Keratinocyte (primary cell): ENCODE results near the gene CMSS1. TPM values are rescaled to one million over a fixed set of nuclear protein-coding genes. Genes with fewer than 3 reads are reported as not detected.

Source experiments
- DNase-seq: peaks from one replicate; pipeline ENCODE4 v3.0.0-alpha.2; 2011; ENCODE audit warnings: low read depth, missing footprints, low spot score
- FAIRE-seq: peaks from 2 replicates; lab custom pipeline; 2011; peaks lifted over from hg19 to GRCh38; lab: Jason Lieb, UNC
- H2AFZ ChIP-seq: 2 replicates; pipeline ENCODE4 v1.6.0; 2012; ENCODE audit warnings: low read length, control low read depth, inconsistent platforms; ENCODE audit not compliant: control insufficient read depth
- H3K27ac ChIP-seq: 2 replicates; pipeline ENCODE4 v1.5.1; 2011; ENCODE audit warnings: low read length; ENCODE audit not compliant: control insufficient read depth, insufficient read depth
- H3K27me3 ChIP-seq: 3 replicates; pipeline ENCODE4 v1.6.0; 2011; ENCODE audit warnings: low read length; ENCODE audit not compliant: control insufficient read depth, insufficient read depth; ENCODE audit errors: extremely low read depth
- H3K36me3 ChIP-seq, 2 experiments: 2 replicates in 1 of 2; 3 replicates in 1 of 2; pipeline ENCODE4 v1.5.1; 2011; ENCODE audit warnings: low read length in 2 of 2, mild to moderate bottlenecking in 1 of 2; ENCODE audit not compliant: control insufficient read depth in 2 of 2, insufficient read depth in 2 of 2; ENCODE audit errors: extremely low read depth in 1 of 2
- H3K4me1 ChIP-seq: 3 replicates; pipeline ENCODE4 v1.5.1; 2011; ENCODE audit warnings: low read length; ENCODE audit not compliant: control insufficient read depth, insufficient read depth; ENCODE audit errors: extremely low read depth
- H3K4me2 ChIP-seq: 3 replicates; pipeline ENCODE4 v1.6.0; 2011; ENCODE audit warnings: low read depth, low read length; ENCODE audit not compliant: control insufficient read depth, insufficient read depth; ENCODE audit errors: extremely low read depth
- H3K4me3 ChIP-seq, 3 experiments: fragments of 200-600 bp in 1 of 3; sonication (generic) in 1 of 3; 2 replicates in 2 of 3; 3 replicates in 1 of 3; pipeline ENCODE4 v1.5.1; 2011 to 2016; ENCODE audit warnings: low read length in 3 of 3, mild to moderate bottlenecking in 3 of 3, control low read depth in 2 of 3, inconsistent platforms in 1 of 3, low read depth in 1 of 3, mixed read lengths in 1 of 3, mixed run types in 1 of 3, moderate library complexity in 1 of 3; ENCODE audit not compliant: control insufficient read depth in 2 of 3, insufficient read depth in 2 of 3; ENCODE audit errors: extremely low read depth in 1 of 3
- H3K79me2 ChIP-seq: 2 replicates; pipeline ENCODE4 v1.6.0; 2012; ENCODE audit warnings: low read length; ENCODE audit not compliant: control insufficient read depth, insufficient read depth
- H3K9ac ChIP-seq: 3 replicates; pipeline ENCODE4 v1.6.0; 2011; ENCODE audit warnings: low read length; ENCODE audit not compliant: control insufficient read depth, insufficient read depth; ENCODE audit errors: extremely low read depth
- H3K9me1 ChIP-seq: 3 replicates; pipeline ENCODE4 v1.6.0; 2011; ENCODE audit warnings: low read length; ENCODE audit not compliant: control insufficient read depth, insufficient read depth; ENCODE audit errors: extremely low read depth
- H3K9me3 ChIP-seq: 2 replicates; pipeline ENCODE4 v1.5.1; 2012; ENCODE audit warnings: low read depth, low read length; ENCODE audit not compliant: control insufficient read depth
- H4K20me1 ChIP-seq: 3 replicates; pipeline ENCODE4 v1.6.0; 2011; ENCODE audit warnings: low read length; ENCODE audit not compliant: control insufficient read depth, insufficient read depth; ENCODE audit errors: extremely low read depth
- CTCF ChIP-seq, 3 experiments: IDR thresholded peaks in 1 of 3; conservative IDR thresholded peaks in 1 of 3; optimal IDR thresholded peaks in 1 of 3; 2 replicates in 2 of 3; 3 replicates in 1 of 3; pipeline versions ENCODE3 to v1.5.1; 2011; ENCODE audit warnings: low read length in 3 of 3, mild to moderate bottlenecking in 3 of 3, moderate library complexity in 2 of 3, control low read depth in 1 of 3, inconsistent platforms in 1 of 3; ENCODE audit not compliant: insufficient read depth in 2 of 3; ENCODE audit errors: extremely low read depth in 1 of 3
- EZH2 ChIP-seq: IDR thresholded peaks from one replicate; pipeline ENCODE4 v1.6.1; 2012; ENCODE audit warnings: inconsistent platforms, mild to moderate bottlenecking, low read length, moderate library complexity
- dilution Hi-C: fragments of 300-500 bp; cut with MboI; formaldehyde crosslinking; loops from one replicate; pipeline ENCODE4 v1.7.0; 2020; ENCODE audit warnings: low sequenced_read_pairs; ENCODE audit not compliant: extremely low pct_ligation_motif_present
- polyA plus RNA-seq, 5 experiments: library from polyadenylated mRNA; depleted of rRNA in 3 of 5; stranded (reverse) in 3 of 5; stranded (forward) in 1 of 5; unstranded in 1 of 5; fragments of >200 nt; gene quantifications; 1 replicate in 1 of 5; 2 replicates in 3 of 5; 3 replicates in 1 of 5; pipeline versions ENCODE4 v1.2.1 to v1.2.3, GENCODE V29; 2011 to 2012; ENCODE audit warnings: missing spikeins in 2 of 5, low read depth in 1 of 5, low replicate concordance in 1 of 5

The CMSS1 gene
- polyA plus RNA-seq, 1 donor (not counting 4 experiments of a cell fraction or from before 2014, with no cell fraction given) = 37.2 TPM

DNA sequence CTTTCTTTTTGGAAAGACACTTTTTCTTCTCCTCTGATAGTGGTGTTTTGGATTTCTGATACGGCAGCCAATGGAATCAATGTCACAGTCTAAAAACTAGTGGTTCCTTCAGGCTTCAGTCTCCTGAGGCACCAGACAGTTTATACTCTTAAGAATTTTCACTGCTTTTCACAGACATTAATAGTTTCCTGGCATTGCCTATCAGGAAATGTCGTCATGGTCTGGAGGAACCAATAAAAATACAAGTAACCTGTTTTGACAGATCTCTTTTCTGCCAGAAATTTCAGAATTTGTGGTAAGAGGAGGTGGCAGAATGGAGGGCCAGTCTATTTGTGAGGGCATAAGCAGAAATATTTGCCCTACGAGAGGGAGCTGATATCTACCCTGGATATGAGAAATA lies 251.8 kb downstream of the CMSS1 start:
- FAIRE-seq = no peak
- dilution Hi-C loops = no loop called here
- H4K20me1 ChIP-seq = no peaks in the 10 kb centered on the region

DNA sequence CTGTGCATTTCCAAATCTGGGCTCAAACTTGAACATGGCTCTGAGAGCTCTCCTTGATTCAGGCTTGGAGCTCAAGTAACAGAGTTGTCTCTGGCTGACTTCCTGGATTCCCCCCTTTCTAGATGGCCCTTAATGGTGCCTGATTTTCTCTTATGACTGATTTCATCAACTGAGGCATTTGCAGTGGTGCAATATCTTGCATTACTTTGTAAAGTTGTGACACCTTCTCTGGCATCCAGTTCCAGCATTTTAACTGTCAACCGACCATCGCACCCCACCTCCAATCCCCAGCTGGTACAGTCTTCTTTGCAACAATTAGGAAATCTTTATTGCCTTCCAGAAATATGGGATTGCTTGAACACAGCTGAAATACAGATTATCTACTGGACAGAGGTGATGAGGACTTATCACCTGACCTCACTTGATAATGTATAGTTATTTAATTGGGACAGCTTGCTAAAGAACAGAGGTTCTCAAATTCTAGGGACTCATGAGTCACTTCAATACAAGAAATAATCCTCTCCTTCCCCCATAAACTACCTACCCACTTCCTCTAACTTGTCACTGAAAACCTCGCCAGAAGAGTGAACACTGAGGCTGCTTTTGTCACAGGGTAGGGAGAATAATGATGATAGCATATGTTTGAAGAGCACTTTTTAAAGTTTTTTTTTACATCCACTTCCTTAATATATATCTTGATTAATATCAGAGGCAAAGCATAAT lies 254.8 kb downstream of the CMSS1 start:
- Histone ChIP-seq H3K4me2 (no peak overlapping the region), H3K4me3 (no peak overlapping the region), H4K20me1 (no peaks in the 10 kb centered on the region), H3K9ac (no peak overlapping the region), H3K27ac (no peak overlapping the region), H3K4me1 (no peaks in the 10 kb centered on the region), H2AFZ (no peak overlapping the region), H3K36me3 (no peaks in the 10 kb centered on the region), H3K79me2 (no peaks in the 10 kb centered on the region), H3K9me3 (no peaks in the 10 kb centered on the region), H3K9me1 (no peaks in the 10 kb centered on the region), H3K27me3 (no peaks in the 10 kb centered on the region)
- TF ChIP-seq CTCF (optimal IDR thresholded peaks at IDR 0.05 in 1 of 3, IDR thresholded peaks at IDR 0.05 in 1 of 3, conservative IDR thresholded peaks at IDR 0.05 in 1 of 3; ENCODE audit: extremely low read depth in 1 of 3, insufficient read depth in 2 of 3, low read length in 3 of 3) (no peak), EZH2 (no peak)
- DNase-seq (no peak), FAIRE-seq (no peak)
- dilution Hi-C loops = no loop called here

More for the DNA sequence above, 251.8 kb downstream of the CMSS1 start:
- Histone ChIP-seq H3K4me2 (no peak overlapping the region), H3K9me3 (no peaks in the 10 kb centered on the region), H3K27me3 (no peaks in the 10 kb centered on the region), H3K79me2 (no peaks in the 10 kb centered on the region), H2AFZ (no peak overlapping the region), H3K27ac (no peak overlapping the region), H3K4me3 (no peak overlapping the region), H3K9ac (no peak overlapping the region), H3K9me1 (no peaks in the 10 kb centered on the region), H3K36me3 (no peaks in the 10 kb centered on the region), H3K4me1 (no peaks in the 10 kb centered on the region)
- TF ChIP-seq EZH2 (no peak), CTCF (optimal IDR thresholded peaks at IDR 0.05 in 1 of 3, IDR thresholded peaks at IDR 0.05 in 1 of 3, conservative IDR thresholded peaks at IDR 0.05 in 1 of 3; ENCODE audit: extremely low read depth in 1 of 3, insufficient read depth in 2 of 3, low read length in 3 of 3) (no peak)
- DNase-seq = no peak
